Stomach (tissue), 4 donors: Measurements from ENCODE around the gene CPNE6.

ENCODE experiments used
- EP300 ChIP-seq: sonication (generic); formaldehyde crosslinking; IDR thresholded peaks from one replicate; pipeline ENCODE4 v1.6.1; 2017; ENCODE audit warnings: antibody characterized with exemption
- POLR2AphosphoS5 ChIP-seq, 3 donors: sonication (generic); formaldehyde crosslinking; IDR thresholded peaks; one replicate each; pipeline ENCODE4 v1.6.1; 2016; ENCODE audit warnings: antibody characterized with exemption in 3 of 3
- TF ChIP-seq, protein P1 (sequence below), 7 experiments: fragments of 450-650 bp in 4 of 7; fragments of 200-600 bp in 3 of 7; sonication (generic) in 3 of 7; IDR thresholded peaks; one replicate each; pipeline ENCODE4 v1.5.1; 2016 to 2019; ENCODE audit warnings: antibody characterized with exemption in 7 of 7, control low read depth in 2 of 7, mild to moderate bottlenecking in 1 of 7

DNA sequence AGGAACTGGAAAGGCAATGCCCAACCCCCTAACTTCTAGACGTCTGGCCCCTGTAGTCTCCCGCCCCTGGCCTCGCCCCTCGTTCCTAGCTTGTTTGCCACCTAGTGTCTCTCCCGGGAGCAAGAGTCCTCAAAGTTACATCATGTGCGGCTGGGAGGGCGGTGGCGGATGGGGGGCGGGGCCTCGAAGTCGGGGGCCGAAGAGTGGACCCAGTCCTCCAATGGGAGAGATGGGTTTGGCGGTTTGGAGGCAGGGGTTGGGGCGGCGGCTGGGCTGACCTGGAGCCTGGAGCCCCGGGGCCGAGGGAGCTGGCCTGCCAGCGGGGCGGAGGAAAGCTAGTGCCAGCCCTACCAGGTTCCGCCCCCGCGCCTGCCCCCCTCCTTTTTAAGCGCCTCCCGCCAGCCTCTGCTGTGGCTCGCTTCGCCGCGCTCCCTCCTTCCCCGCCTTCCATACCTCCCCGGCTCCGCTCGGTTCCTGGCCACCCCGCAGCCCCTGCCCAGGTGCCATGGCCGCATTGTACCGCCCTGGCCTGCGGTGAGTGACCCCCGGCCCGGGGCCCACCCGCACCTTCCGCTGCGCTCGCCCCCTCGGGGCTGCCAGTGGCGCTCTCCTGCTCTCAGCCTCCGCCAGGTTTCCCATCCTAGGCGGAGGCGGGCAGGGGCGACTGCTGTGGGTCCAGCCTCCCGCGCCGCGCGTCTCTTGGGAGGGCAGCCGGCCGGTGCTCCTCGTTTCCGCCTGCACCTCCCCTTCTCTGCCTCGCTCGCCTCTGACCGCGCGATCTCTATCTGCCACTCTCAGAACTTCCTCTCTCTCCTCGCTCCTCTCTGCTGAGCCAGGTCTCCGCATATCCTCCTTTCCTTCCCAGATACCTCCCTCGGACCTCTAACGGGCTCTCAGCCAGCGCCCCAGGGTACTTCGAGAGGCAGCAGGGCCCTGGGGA is 22.8 kb downstream of the CPNE6 start, which contains the start of gene PCK2:
- TF ChIP-seq POLR2AphosphoS5 (IDR thresholded peaks at IDR 0.05) = peak in 2 of 3 donors; percentile 31 to 50
- TF ChIP-seq, protein P1, sequence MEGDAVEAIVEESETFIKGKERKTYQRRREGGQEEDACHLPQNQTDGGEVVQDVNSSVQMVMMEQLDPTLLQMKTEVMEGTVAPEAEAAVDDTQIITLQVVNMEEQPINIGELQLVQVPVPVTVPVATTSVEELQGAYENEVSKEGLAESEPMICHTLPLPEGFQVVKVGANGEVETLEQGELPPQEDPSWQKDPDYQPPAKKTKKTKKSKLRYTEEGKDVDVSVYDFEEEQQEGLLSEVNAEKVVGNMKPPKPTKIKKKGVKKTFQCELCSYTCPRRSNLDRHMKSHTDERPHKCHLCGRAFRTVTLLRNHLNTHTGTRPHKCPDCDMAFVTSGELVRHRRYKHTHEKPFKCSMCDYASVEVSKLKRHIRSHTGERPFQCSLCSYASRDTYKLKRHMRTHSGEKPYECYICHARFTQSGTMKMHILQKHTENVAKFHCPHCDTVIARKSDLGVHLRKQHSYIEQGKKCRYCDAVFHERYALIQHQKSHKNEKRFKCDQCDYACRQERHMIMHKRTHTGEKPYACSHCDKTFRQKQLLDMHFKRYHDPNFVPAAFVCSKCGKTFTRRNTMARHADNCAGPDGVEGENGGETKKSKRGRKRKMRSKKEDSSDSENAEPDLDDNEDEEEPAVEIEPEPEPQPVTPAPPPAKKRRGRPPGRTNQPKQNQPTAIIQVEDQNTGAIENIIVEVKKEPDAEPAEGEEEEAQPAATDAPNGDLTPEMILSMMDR (IDR thresholded peaks at IDR 0.05) = peak in 1 of 7 experiments; percentile 8
- no peak for TF ChIP-seq EP300
